Measurements from ENCODE around the gene PACRG. TPM values are rescaled to one million over a fixed set of nuclear protein-coding genes. Genes with fewer than 3 reads are reported as not detected.

PACRG gene
- total RNA-seq, 4 donors from 2014 or later: 1.7 to 7.7 (median 3.7) TPM

DNA sequence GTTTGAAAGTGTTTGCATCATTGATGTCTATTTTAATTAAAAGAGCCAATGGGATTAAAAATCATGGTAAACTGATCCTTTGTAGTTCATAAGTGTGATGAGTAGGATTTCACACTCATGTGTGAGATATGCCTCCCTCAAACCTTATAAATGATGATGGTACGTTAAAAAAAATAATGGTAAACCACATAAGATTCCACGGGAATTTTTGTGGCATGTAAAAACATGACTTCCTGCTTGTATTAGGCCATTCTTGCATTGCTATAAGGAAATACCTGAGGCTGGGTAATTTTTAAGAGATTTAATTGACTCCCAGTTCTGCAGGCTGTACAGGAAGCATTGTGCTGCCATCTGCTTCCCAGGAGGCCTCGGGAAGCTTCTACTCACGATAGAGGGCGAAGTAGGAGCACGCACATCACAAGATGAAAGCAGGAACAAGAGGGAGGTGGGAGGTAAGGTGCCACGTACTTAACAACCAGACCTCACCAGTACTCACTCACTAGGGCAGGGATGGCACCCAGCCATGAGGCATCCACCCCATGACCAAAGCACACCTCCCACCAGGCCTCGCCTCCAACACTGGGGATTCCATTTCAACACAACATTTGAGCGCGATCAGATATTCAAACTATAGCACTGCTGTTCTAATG lies 499.2 kb downstream of the PACRG start:
- no peak for DNase-seq
- no peaks in the 10 kb centered on the region for H3K4me1 ChIP-seq
- H3K36me3 ChIP-seq: no peaks in the 10 kb centered on the region
- H3K9me3 ChIP-seq: no peaks in the 10 kb centered on the region
- intact Hi-C loops (cut with DNase I): no loop called here
- no peak overlapping the region for H3K4me3 ChIP-seq (replicated peaks in 1 of 3)
- TF ChIP-seq CTCF (IDR thresholded peaks at IDR 0.05) (no peak), POLR2A (IDR thresholded peaks at IDR 0.05) (no peak)
- WGBS, 2 donors: 91 to 94% methylated on average over 10 of the region's 10 CpGs
- no peaks in the 10 kb centered on the region for H3K27me3 ChIP-seq
- H3K27ac ChIP-seq: no peak overlapping the region

DNA sequence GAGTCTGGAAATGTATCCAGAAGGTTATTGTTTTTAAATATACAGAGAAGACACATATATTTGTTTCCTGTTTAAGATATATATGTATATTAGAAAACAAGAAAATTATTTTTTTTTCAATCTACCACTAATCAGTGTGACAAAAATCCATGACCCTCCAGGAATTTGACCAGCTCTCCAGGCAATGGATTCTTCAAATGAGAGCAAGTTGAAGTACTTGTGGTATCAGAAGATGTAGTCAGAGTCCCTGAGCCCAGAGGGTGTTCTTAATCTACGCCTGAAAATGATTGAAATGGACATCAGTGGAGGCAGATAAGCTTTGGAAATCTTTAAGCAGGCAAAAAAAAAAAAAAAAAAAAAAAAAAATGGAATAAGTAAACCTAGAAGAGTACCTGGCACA lies 500.3 kb downstream of the PACRG start:
- no peak overlapping the region for H3K27ac ChIP-seq
- intact Hi-C loops (cut with DNase I): no loop called here
- H3K9me3 ChIP-seq: no peaks in the 10 kb centered on the region
- no peaks in the 10 kb centered on the region for H3K27me3 ChIP-seq
- H3K36me3 ChIP-seq: no peaks in the 10 kb centered on the region
- H3K4me3 ChIP-seq (replicated peaks in 1 of 3): no peak overlapping the region
- H3K4me1 ChIP-seq: no peaks in the 10 kb centered on the region
- DNase-seq: no peak
- 86 to 93% methylated on average over 1 of the region's 1 CpG for WGBS, 2 donors
- TF ChIP-seq POLR2A (IDR thresholded peaks at IDR 0.05) (no peak), CTCF (IDR thresholded peaks at IDR 0.05) (no peak)

GRCh38 chr6:163229050-163229449 lies 501.3 kb downstream of the PACRG start:
- TF ChIP-seq CTCF (IDR thresholded peaks at IDR 0.05): no peak
- TF ChIP-seq POLR2A (IDR thresholded peaks at IDR 0.05): no peak
- H3K4me3 ChIP-seq (replicated peaks in 1 of 3): no peak overlapping the region

DNA sequence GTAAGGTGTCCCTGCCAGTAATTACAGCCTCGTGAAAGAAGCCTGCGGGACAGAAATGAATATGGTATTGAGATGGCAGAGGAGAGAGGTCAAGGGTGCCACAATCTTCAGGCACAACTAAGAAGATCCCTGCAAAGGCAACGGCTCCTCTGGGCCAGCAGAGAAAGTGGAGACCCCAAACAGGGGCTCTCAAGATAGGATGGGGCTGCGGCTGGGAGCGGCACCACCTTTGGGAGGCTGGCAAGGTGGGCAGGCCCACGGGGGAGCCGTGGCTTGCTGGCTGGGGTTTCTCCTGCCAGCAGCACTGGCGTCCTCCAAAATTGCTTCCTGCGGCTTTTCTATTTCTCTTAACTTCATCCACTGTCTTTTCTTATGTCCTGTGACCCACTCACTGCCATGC lies 503.1 kb downstream of the PACRG start:
- no peak overlapping the region for H3K4me3 ChIP-seq (replicated peaks in 1 of 3)
- H3K27ac ChIP-seq: no peak overlapping the region
- no peaks in the 10 kb centered on the region for H3K36me3 ChIP-seq
- 83 to 93% methylated on average over 9 of the region's 9 CpGs for WGBS, 2 donors
- intact Hi-C loops (cut with DNase I): no loop called here
- no peaks in the 10 kb centered on the region for H3K9me3 ChIP-seq
- no peaks in the 10 kb centered on the region for H3K27me3 ChIP-seq
- H3K4me1 ChIP-seq: no peaks in the 10 kb centered on the region
- TF ChIP-seq POLR2A (IDR thresholded peaks at IDR 0.05) (no peak), CTCF (IDR thresholded peaks at IDR 0.05) (no peak)
- no peak for DNase-seq

More at GRCh38 chr6:163229050-163229449, 501.3 kb downstream of the PACRG start:
- intact Hi-C loops (cut with DNase I): no loop called here
- H3K36me3 ChIP-seq: no peaks in the 10 kb centered on the region
- H3K9me3 ChIP-seq: no peaks in the 10 kb centered on the region
- H3K27me3 ChIP-seq: no peaks in the 10 kb centered on the region
- WGBS, 2 donors: 86 to 95% methylated on average over 2 of the region's 2 CpGs
- H3K27ac ChIP-seq: no peak overlapping the region
- no peak for DNase-seq
- H3K4me1 ChIP-seq: no peaks in the 10 kb centered on the region

GRCh38 chr6:163231356-163232014 lies 503.7 kb downstream of the PACRG start:
- no peaks in the 10 kb centered on the region for H3K9me3 ChIP-seq
- H3K36me3 ChIP-seq: no peaks in the 10 kb centered on the region
- intact Hi-C loops (cut with DNase I): no loop called here
- TF ChIP-seq CTCF (IDR thresholded peaks at IDR 0.05) (no peak), POLR2A (IDR thresholded peaks at IDR 0.05) (no peak)
- no peaks in the 10 kb centered on the region for H3K4me1 ChIP-seq
- no peaks in the 10 kb centered on the region for H3K27me3 ChIP-seq
- 68 to 72% methylated on average over 7 to 10 of the region's 10 CpGs for WGBS, 2 donors
- DNase-seq: no peak
- no peak overlapping the region for H3K27ac ChIP-seq
- H3K4me3 ChIP-seq (replicated peaks in 1 of 3): no peak overlapping the region
